ENCODE measurements around the gene ANXA11. TPM values are rescaled to one million over a fixed set of nuclear protein-coding genes. Genes with fewer than 3 reads are reported as not detected.

Gene ANXA11
- total and polyA plus RNA-seq, 2 donors (not counting 1 experiment from before 2014, with no cell fraction given): 88.3 to 177 TPM

GRCh38 chr10:80195046-80195574 is 10.2 kb downstream of the ANXA11 start:
- POLR2A ChIA-PET: interaction anchor here (0.7 kb wide), 1 partner anchor 9 kb away, joined by 6 read pairs; no protein-coding TSS in a partner anchor

More at GRCh38 chr10:80195046-80195574, 10.2 kb downstream of the ANXA11 start:
- Histone ChIP-seq H4K20me1 (ENCODE audit: control insufficient read depth, insufficient read depth, low read length, poor library complexity, severe bottlenecking) (peaks cover 59% of the 10 kb centered on the region), H3K36me3 (replicated peaks in 1 of 2; ENCODE audit: control extremely low read depth in 1 of 2, control insufficient read depth in 1 of 2, extremely low read depth in 1 of 2, insufficient read depth in 2 of 2, low read length in 1 of 2) (peaks cover 0 to 16% of the 10 kb centered on the region in 2 experiments), H2AFZ (ENCODE audit: insufficient read depth, low read depth, low read length, poor library complexity, severe bottlenecking) (no peak overlapping the region), H3K4me1 (ENCODE audit: control insufficient read depth in 2 of 2, insufficient read depth in 2 of 2, low read length in 2 of 2) (peaks cover 47 to 49% of the 10 kb centered on the region in 2 donors), H3K4me2 (replicated peaks; ENCODE audit: low read depth, low read length, poor library complexity, severe bottlenecking) (no peak overlapping the region), H3K4me3 (ENCODE audit: control extremely low read depth in 1 of 5, extremely low read depth in 1 of 5, insufficient read depth in 1 of 5, low read depth in 2 of 5, low read length in 4 of 5) (no peak overlapping the region), H3K27ac (ENCODE audit: low read length in 2 of 2) (peak overlapping the region in 1 of 2 donors; percentile 69), H3K9me3 (ENCODE audit: control extremely low read depth in 1 of 3, control insufficient read depth in 2 of 3, insufficient read depth in 1 of 3, low read length in 2 of 3) (peaks cover 1 to 3% (median 3%) of the 10 kb centered on the region in 3 donors), H3K27me3 (replicated peaks in 1 of 4; ENCODE audit: control extremely low read depth in 1 of 4, control insufficient read depth in 3 of 4, insufficient read depth in 4 of 4, low read length in 3 of 4) (no peaks in the 10 kb centered on the region), H3K79me2 (ENCODE audit: control insufficient read depth, insufficient read depth, low read length) (peaks cover 95% of the 10 kb centered on the region), H3K9ac (ENCODE audit: low read length) (no peak overlapping the region)
- Mint-ChIP-seq H3K27me3 (no peaks in the 10 kb centered on the region), H3K27ac (peak overlapping the region; percentile 92), H3K4me3 (peak overlapping the region; percentile 75), H3K9me3 (ENCODE audit: insufficient read depth) (peaks cover 3% of the 10 kb centered on the region), H3K4me1 (peaks cover 65% of the 10 kb centered on the region)
- intact Hi-C loops (cut with micrococcal nuclease): no loop called here
- DNase-seq: no peak
- WGBS (ENCODE audit: insufficient coverage): 98% methylated on average over 4 of the region's 4 CpGs
- no peak for ATAC-seq (ENCODE audit: low read depth)
- CTCF ChIA-PET: interaction anchor here (1.1 to 1.9 kb wide), 3 partner anchors 9 to 33 kb away, joined by 3 to 9 read pairs (median 5); no protein-coding TSS in a partner anchor
- TF ChIP-seq CTCF (IDR thresholded peaks at IDR 0.05): no peak
- TF ChIP-seq EZH2 (IDR thresholded peaks at IDR 0.05; ENCODE audit: borderline replicate concordance, insufficient read depth, low read depth, low read length, poor library complexity, severe bottlenecking): no peak

Data from B cell (primary cell).